Body of pancreas (tissue), 4 donors: ENCODE data around the gene KRTAP5-1.

Source experiments
- POLR2A ChIP-seq, 3 donors: fragments of 450-650 bp; IDR thresholded peaks; one replicate each; pipeline ENCODE4 v1.6.1; 2016; ENCODE audit warnings: antibody characterized with exemption in 3 of 3, mild to moderate bottlenecking in 2 of 3
- TF ChIP-seq, protein P1 (sequence below), 7 experiments: fragments of 450-650 bp in 4 of 7; fragments of 200-600 bp in 3 of 7; sonication (generic) in 3 of 7; IDR thresholded peaks; one replicate each; pipeline ENCODE4 v1.5.1; 2016 to 2019; ENCODE audit warnings: antibody characterized with exemption in 7 of 7

DNA sequence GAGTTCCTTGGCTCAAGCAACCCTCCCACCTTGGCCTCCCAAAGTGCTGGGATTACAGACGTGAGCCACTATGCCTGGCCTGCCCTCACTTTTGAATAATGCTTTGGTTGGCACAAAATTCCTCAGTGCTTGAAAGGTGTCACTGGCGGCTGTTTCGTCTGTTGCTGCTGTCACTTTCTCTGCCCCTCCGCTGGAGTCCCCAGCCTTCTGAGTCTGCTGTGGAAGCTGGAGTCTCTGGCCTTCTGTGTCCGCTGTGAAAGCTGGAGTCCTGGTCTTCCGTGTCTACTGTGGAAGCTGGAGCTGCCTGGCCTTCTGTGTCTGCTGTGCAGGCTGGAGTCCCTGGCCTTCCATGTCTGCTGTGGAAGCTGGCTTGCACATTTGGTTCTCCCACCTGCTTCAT, 4.9 kb upstream of the KRTAP5-1 start:
- TF ChIP-seq, protein P1, sequence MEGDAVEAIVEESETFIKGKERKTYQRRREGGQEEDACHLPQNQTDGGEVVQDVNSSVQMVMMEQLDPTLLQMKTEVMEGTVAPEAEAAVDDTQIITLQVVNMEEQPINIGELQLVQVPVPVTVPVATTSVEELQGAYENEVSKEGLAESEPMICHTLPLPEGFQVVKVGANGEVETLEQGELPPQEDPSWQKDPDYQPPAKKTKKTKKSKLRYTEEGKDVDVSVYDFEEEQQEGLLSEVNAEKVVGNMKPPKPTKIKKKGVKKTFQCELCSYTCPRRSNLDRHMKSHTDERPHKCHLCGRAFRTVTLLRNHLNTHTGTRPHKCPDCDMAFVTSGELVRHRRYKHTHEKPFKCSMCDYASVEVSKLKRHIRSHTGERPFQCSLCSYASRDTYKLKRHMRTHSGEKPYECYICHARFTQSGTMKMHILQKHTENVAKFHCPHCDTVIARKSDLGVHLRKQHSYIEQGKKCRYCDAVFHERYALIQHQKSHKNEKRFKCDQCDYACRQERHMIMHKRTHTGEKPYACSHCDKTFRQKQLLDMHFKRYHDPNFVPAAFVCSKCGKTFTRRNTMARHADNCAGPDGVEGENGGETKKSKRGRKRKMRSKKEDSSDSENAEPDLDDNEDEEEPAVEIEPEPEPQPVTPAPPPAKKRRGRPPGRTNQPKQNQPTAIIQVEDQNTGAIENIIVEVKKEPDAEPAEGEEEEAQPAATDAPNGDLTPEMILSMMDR (IDR thresholded peaks at IDR 0.05): no peak
- TF ChIP-seq POLR2A (IDR thresholded peaks at IDR 0.05): no peak
